PFSK-1 (cell line): Measurements from ENCODE around the gene SAMD9. TPM values are rescaled to one million over a fixed set of nuclear protein-coding genes. Genes with fewer than 3 reads are reported as not detected.

Source experiments
- FOXP2 ChIP-seq: optimal IDR thresholded peaks from 2 replicates; pipeline ENCODE3; 2011; ENCODE audit warnings: borderline replicate concordance, control low read depth, inconsistent platforms; ENCODE audit not compliant: insufficient read depth; ENCODE audit errors: extremely low read length, extremely low read depth
- POLR2AphosphoS5 ChIP-seq: IDR thresholded peaks from 2 replicates; pipeline ENCODE4 v1.6.1; 2012; ENCODE audit warnings: low read depth, mild to moderate bottlenecking, control low read depth, low read length, moderate library complexity
- REST ChIP-seq, 2 experiments: IDR thresholded peaks; 2 replicates each; pipeline versions ENCODE4 v1.6.1 to v1.8.0; 2011 to 2012; ENCODE audit warnings: low read depth in 2 of 2, low read length in 2 of 2, control low read depth in 1 of 2, inconsistent platforms in 1 of 2, mild to moderate bottlenecking in 1 of 2, moderate library complexity in 1 of 2; ENCODE audit not compliant: insufficient read depth in 1 of 2
- SIN3A ChIP-seq: IDR thresholded peaks from 2 replicates; pipeline ENCODE4 v1.6.1; 2012; ENCODE audit warnings: mild to moderate bottlenecking, low read length, moderate library complexity, borderline replicate concordance; ENCODE audit not compliant: insufficient read depth
- TAF1 ChIP-seq: IDR thresholded peaks from 2 replicates; pipeline ENCODE4 v1.6.1; 2012; ENCODE audit warnings: low read length, control low read depth, borderline replicate concordance; ENCODE audit not compliant: insufficient read depth
- polyA plus RNA-seq: library from polyadenylated mRNA; unstranded; fragments of >200 nt; gene quantifications from one replicate; pipeline ENCODE4 v1.2.1, GENCODE V29; 2012; ENCODE audit warnings: low read depth, missing spikeins; ENCODE audit not compliant: insufficient read length

Gene SAMD9
- not detected for polyA plus RNA-seq

GRCh38 chr7:93117852-93118530, at the start of gene SAMD9:
Gene SAMD9, minus strand, starts transcription at chr7:93117979. Its CDS starts 11,882 bp downstream, at chr7:93106097.
- TF ChIP-seq POLR2AphosphoS5: no peak
- TF ChIP-seq TAF1: no peak
- no peak for TF ChIP-seq REST (IDR thresholded peaks at IDR 0.05; ENCODE audit: insufficient read depth in 1 of 2, low read depth in 2 of 2, low read length in 2 of 2)
- no peak for TF ChIP-seq FOXP2
- TF ChIP-seq SIN3A: no peak

- no peak for TF ChIP-seq TAF1
- TF ChIP-seq POLR2AphosphoS5: no peak
- TF ChIP-seq REST (IDR thresholded peaks at IDR 0.05; ENCODE audit: insufficient read depth in 1 of 2, low read depth in 2 of 2, low read length in 2 of 2): no peak
- TF ChIP-seq FOXP2: no peak
- no peak for TF ChIP-seq SIN3A
Observed at GRCh38 chr7:93165447-93165846, 47.7 kb upstream of the SAMD9 start.

GRCh38 chr7:93164766-93165165, 47.0 kb upstream of the SAMD9 start:
- TF ChIP-seq POLR2AphosphoS5 (no peak), TAF1 (no peak), FOXP2 (no peak)

GRCh38 chr7:93161181-93161762, 43.5 kb upstream of the SAMD9 start:
- no peak for TF ChIP-seq FOXP2
- TF ChIP-seq REST (IDR thresholded peaks at IDR 0.05; ENCODE audit: insufficient read depth in 1 of 2, low read depth in 2 of 2, low read length in 2 of 2): no peak
- TF ChIP-seq POLR2AphosphoS5: no peak
- TF ChIP-seq TAF1: no peak
- TF ChIP-seq SIN3A: no peak

GRCh38 chr7:93160410-93160809, 42.6 kb upstream of the SAMD9 start:
- no peak for TF ChIP-seq POLR2AphosphoS5
- TF ChIP-seq REST (IDR thresholded peaks at IDR 0.05; ENCODE audit: insufficient read depth in 1 of 2, low read depth in 2 of 2, low read length in 2 of 2): no peak
- TF ChIP-seq TAF1: no peak
- TF ChIP-seq SIN3A: no peak
- TF ChIP-seq FOXP2: no peak
